ENCODE results near the gene GAN.

Gene GAN

DNA sequence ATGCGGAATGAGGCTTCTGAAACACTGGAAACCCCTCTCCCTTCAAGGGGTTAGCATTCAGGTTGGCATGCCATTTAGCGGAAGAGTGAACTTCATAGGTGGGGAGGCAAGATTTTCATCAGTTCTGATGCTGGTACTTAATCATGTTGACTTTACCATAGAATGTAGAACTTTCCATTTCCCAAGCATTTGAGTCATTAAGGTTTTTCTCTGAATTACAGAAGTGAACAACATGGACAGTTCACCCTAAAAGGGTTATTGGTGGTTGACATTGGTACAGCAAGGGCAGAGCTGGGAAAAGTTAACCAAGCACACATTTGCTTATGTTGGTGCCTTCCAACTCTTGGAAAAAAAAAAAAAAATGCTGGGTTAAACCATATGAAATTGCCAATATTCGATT, 39.1 kb downstream of the GAN start:
- no peak for DNase-seq (ENCODE audit: low read depth in 2 of 2)

- no peak for DNase-seq (ENCODE audit: low read depth in 2 of 2)
These were observed 43.0 kb downstream of the GAN start for GRCh38 chr16:81357711-81358260.

DNA sequence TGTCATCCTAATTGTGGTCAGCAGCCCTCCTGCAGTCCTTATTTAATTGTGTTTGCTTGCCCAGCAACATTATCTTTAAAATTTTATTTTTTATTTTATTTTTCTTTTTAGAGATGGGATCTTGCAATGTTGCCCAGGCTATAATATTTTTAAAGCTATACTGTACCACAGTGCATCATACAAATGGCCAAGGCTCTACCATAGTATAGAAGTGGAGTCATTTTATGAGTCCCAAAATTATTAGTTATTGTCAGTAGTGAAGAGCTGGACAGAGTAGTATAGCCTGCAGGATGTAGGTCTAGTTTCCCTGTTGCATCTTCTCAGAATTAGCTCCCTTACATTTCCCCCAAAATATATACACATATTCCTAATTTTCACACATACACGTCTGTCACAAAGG, 44.1 kb downstream of the GAN start:
- DNase-seq (ENCODE audit: low read depth in 2 of 2), result no peak

DNA sequence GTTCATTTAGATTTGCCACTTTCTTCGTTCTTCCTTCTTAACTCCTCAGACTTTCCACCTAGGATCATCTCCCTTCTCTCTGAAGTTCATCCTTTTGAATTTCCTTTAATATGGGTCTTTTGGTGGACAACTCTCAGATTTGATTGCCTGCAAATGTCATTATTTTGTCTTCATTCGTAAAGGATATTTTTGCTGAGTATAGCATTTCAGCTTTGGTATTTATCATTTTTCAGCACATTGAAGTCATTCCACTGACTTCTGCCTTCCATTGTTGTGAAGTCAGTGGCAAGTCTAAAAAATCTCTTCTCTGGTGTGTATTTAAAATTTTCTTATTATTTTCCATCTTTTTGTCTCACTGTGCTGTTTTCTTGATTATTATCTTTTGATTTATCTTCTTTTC, 45.4 kb downstream of the GAN start:
- DNase-seq (ENCODE audit: low read depth in 2 of 2), result no peak

- no peak for DNase-seq (ENCODE audit: low read depth in 2 of 2)
These were observed 51.0 kb downstream of the GAN start for GRCh38 chr16:81365731-81366130.

DNA sequence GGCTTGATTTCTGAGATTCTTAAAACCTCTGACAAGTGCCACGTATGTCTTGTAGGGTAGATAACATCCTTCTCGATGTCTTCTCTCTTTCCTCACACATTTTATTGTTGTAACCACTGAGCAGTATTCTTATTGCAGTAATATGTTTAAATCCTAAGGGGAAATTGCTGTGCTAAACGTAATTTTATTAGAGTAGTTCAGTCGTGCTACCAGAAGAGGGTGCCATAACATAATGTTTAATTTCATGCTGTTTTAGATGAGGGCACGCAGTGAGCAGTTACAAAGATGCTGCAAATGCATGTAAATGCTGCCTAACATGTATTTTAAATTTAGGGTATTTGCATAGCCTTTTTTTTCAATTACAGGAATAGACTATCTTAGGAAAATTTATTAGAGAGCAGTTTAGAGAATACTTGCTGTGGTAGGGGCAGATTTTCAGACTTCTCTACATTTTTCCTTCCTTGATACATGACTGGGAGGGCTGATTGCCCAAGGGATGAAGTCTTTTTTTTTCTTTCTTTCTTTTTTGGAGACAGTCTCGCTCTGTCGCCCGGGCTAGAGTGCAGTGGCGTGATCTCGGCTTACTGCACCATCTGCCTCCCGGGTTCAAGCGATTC, 51.7 kb downstream of the GAN start:
- no peak for DNase-seq (ENCODE audit: low read depth in 2 of 2)

DNA sequence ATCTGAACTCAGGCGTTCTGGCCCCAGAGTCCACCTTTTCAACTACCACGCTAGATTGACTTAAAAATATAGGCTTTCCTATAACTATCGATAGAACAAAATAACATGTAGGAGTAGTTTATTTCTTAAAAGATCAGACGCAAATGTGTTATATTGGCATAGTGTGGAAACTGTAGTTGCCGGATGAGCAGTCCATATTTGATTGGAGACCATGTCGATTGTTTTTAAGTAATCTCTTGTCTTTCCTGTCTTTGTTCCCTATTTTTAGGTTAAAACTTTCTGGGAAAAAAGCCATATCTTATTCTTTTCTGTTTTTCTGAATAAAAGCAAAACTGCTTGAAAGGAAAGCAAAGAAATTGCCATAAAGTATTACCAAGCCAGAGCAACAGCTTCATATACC, 53.1 kb downstream of the GAN start:
- no peak for DNase-seq (ENCODE audit: low read depth in 2 of 2)

GRCh38 chr16:81369888-81370504, 55.2 kb downstream of the GAN start:
- no peak for DNase-seq (ENCODE audit: low read depth in 2 of 2)

- DNase-seq (ENCODE audit: low read depth in 2 of 2), result no peak
These were observed 56.3 kb downstream of the GAN start for GRCh38 chr16:81371106-81371505.

GRCh38 chr16:81374550-81374949, 59.8 kb downstream of the GAN start:
- DNase-seq (ENCODE audit: low read depth in 2 of 2), result no peak

DNA sequence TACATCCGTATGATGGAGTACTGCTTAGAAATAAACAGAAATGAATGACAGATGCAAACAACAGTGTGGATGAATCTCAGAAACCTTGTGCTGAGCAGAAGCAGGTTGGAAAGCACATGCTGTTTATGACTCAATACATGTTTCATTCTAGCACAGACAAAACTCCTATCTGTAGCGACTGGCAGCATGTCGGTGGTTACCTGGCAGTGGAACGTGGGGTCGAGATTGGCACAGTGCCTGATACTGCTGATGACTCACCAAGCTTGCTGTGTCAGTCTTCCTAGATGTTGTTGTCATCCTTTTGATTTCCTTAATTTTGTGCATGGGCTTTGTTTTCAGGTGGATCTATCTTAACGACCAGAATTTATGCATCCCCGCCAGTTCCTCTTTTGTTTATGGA, 62.1 kb downstream of the GAN start:
- DNase-seq (ENCODE audit: low read depth in 2 of 2), result peak in 1 of 2 experiments; percentile 20

GRCh38 chr16:81378049-81378448, 63.3 kb downstream of the GAN start:
- no peak for DNase-seq (ENCODE audit: low read depth in 2 of 2)

DNA sequence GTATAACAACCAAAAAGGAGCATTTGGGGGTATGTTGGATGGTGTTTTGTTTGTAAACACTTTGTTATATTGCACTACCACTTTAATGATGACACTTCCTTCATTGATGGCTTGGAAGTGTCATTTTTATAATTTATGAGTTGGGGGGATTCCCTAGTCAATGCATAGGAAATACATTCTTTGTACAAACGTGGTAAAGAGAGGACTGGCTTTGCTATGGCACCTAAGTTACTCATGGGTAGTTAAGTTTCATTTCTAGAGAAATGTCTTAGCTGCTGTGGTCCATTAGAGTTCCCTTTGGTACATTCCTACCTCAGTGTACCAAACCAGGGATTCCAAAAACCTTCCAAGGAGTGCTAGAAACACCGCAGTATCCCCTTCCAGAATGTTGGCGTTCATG, 66.2 kb downstream of the GAN start:
- DNase-seq (ENCODE audit: low read depth in 2 of 2), result no peak

DNA sequence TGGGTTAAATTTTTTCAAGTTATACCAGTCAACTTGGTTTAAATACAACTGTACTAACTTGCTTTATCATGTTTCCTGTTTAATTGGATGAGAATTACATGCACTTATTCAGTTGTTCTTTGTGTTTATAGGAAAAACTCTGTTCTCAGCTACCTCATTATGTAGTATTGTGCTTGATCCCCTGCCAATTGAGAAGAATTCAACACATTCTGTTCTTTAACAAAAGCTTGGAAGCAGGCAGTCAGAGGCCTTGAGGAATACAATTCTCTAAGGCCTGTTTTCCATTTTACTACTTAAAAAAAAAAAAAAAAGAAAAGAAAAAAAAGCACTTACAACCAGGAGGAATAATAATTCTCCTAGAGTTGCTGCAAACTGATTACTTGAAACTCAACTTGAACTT, 69.2 kb downstream of the GAN start:
- no peak for DNase-seq (ENCODE audit: low read depth in 2 of 2)

DNA sequence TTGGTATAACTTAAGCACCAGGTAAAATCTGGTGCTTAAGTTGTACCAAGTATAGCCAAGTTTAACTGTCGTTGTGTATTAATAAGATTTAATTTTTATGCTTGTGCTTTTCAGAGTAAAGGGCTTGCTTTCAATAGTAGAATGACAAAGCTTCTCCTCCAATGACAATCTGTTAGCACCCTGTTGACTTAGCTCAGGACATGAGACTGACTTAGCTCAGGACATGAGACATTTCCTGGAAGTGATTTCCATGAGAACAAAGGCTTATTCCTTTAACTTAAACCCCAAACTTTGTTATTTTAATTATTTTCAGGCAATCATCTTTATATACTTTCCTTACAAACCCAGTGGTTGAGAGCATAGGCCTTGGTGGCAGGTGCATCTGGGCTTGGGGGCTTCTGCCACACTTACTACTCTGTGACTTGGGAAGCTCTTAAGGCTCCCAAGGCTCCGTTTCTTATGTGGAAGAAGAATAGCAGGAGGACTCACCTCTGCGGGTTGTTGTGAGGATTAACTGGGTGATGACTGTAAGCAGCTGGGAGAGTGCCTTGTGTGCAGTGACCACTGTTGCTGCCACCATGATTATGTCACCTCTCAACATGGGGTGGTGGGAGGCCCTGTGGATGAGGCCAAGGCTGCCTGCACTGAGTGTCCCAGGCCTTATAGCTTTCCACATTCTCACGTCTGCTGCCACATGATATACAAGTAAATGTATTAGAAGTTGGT, 70.4 kb downstream of the GAN start:
- no peak for DNase-seq (ENCODE audit: low read depth in 2 of 2)

GRCh38 chr16:81388357-81388756, 73.6 kb downstream of the GAN start:
- DNase-seq (ENCODE audit: low read depth in 2 of 2), result no peak

DNA sequence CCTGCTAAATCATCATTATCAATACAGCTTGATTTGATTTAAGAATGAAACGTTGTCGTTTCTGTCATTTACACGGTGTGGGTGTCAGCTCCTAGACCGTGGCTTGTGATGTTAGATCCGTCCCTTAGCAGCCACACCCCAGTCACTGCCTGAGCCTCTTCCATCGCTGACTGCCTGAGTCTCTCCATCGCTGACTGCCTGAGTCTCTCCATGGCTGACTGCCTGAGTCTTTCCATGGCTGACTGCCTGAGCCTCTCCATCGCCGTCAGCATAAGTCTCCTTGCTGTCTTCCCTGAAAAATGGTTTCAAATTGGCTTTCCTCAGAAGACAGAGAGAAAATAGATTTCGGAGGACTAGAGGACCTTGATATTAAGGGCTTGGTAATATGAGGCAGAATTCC, 76.1 kb downstream of the GAN start:
- DNase-seq (ENCODE audit: low read depth in 2 of 2), result no peak

GRCh38 chr16:81392011-81392410, 77.2 kb downstream of the GAN start:
- DNase-seq (ENCODE audit: low read depth in 2 of 2), result no peak

GRCh38 chr16:81394416-81394815, 79.7 kb downstream of the GAN start:
- no peak for DNase-seq (ENCODE audit: low read depth in 2 of 2)

DNA sequence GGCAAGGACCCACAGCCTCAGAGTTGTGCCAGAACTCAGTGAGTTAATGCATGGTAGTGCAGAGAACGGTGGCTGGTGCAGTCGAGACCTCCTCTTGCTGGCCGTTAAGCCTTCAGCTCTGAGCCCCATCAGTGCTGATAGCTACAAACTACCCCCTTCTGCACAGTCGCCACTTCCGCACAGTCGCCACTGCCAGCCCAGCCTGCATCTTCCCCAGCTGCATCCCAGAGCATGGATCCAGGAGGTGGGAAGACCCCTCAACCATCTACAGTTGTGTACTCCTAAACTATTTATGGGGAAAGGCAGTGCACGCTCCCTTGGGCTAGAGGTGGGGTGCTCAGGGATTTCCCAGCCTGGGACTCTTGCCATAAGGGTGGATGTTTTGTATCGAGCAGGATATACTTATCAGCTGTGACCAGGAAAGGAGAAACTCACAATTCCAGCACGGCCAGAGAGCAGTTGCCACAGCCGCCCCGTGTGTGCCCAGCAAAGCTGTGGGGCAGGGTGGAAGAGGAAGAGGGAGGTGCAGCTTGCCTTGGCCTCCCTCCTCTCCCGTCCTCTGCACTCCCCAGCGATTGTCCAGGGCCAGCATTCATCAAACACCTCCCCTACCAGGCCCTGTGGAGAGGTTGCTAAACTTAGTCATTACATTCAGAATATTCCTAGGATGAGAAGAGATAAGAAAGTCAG, 80.3 kb downstream of the GAN start:
- no peak for DNase-seq (ENCODE audit: low read depth in 2 of 2)

DNA sequence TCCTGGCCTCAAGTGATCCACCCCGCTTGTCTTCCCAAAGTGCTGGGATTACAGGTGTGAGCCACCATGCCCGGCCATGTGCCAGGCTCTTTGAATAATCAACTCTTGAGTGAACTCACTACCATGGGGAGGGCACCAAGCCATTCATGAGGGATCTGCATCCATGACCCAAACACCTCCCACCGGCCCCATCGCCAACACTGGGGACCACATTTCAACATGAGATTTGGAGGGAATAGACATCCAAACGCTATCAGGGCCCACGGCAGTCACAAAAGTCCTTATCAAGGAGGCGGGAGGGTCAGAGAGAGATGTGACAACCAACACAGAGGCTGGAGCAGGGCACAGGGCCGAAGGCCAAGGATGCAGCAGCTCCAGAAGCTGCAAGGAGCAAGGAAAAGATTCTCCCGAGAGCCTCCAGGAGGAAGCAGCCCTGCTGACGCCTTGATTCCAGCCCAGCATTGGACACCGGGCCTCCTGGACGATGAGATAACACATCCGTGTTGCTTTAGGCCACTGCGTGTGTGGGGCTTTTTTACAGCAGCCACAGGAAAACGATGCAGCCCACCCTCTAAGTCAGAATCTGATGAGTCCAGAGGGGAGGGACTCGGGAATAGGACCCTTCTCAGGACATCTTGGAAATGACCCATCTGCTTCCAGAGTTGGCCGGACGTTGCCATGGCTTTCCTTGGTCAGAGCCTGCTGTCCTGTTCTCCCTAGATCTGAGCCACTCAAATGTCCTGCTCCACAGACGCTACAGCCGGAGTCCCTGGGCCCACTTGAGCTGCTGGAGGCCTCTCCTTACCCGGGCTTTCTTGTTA, 82.5 kb downstream of the GAN start:
- DNase-seq (ENCODE audit: low read depth in 2 of 2), result no peak

All from stimulated activated CD4-positive, alpha-beta T cell treated with anti-CD3 and anti-CD28 coated beads, Interleukin-12 subunit alpha, Interleukin-12 subunit beta, amount 100 ng/mL, for 24 hours (primary cell).